ENCODE measurements around the gene PTPRM.

Gene PTPRM

GRCh38 chr18:8319798-8320489 is 752.8 kb downstream of the PTPRM start:
- Histone ChIP-seq H3K4me1 (ENCODE audit: insufficient read depth, insufficient read length) (no peaks in the 10 kb centered on the region), H3K36me3 (ENCODE audit: insufficient read depth, insufficient read length, low read length) (no peaks in the 10 kb centered on the region), H3K9ac (ENCODE audit: insufficient read length, low read depth) (no peak overlapping the region), H3K4me3 (ENCODE audit: insufficient read length, low read depth) (no peak overlapping the region), H3K9me3 (ENCODE audit: insufficient read depth, low read length) (no peaks in the 10 kb centered on the region), H3K27me3 (ENCODE audit: insufficient read depth, insufficient read length) (no peaks in the 10 kb centered on the region)
- no peak for TF ChIP-seq YY1 (IDR thresholded peaks at IDR 0.05; ENCODE audit: insufficient read depth, insufficient read length)
- TF ChIP-seq ZNF274 (IDR thresholded peaks at IDR 0.05; ENCODE audit: low read depth, low read length), result no peak
- TF ChIP-seq SUZ12 (IDR thresholded peaks at IDR 0.05; ENCODE audit: extremely low read depth, insufficient read depth, insufficient read length), result no peak
- no peak for DNase-seq (ENCODE audit: low read depth, low spot score)

GRCh38 chr18:8322486-8322885 is 755.4 kb downstream of the PTPRM start:
- Histone ChIP-seq H3K4me1 (ENCODE audit: insufficient read depth, insufficient read length) (no peaks in the 10 kb centered on the region), H3K9me3 (ENCODE audit: insufficient read depth, low read length) (no peaks in the 10 kb centered on the region), H3K4me3 (ENCODE audit: insufficient read length, low read depth) (no peak overlapping the region), H3K27me3 (ENCODE audit: insufficient read depth, insufficient read length) (no peaks in the 10 kb centered on the region), H3K9ac (ENCODE audit: insufficient read length, low read depth) (no peak overlapping the region), H3K36me3 (ENCODE audit: insufficient read depth, insufficient read length, low read length) (no peaks in the 10 kb centered on the region)
- DNase-seq (ENCODE audit: low read depth, low spot score), result no peak
- TF ChIP-seq SUZ12 (IDR thresholded peaks at IDR 0.05; ENCODE audit: extremely low read depth, insufficient read depth, insufficient read length), result no peak
- TF ChIP-seq ZNF274 (IDR thresholded peaks at IDR 0.05; ENCODE audit: low read depth, low read length), result no peak
- no peak for TF ChIP-seq YY1 (IDR thresholded peaks at IDR 0.05; ENCODE audit: insufficient read depth, insufficient read length)

DNA sequence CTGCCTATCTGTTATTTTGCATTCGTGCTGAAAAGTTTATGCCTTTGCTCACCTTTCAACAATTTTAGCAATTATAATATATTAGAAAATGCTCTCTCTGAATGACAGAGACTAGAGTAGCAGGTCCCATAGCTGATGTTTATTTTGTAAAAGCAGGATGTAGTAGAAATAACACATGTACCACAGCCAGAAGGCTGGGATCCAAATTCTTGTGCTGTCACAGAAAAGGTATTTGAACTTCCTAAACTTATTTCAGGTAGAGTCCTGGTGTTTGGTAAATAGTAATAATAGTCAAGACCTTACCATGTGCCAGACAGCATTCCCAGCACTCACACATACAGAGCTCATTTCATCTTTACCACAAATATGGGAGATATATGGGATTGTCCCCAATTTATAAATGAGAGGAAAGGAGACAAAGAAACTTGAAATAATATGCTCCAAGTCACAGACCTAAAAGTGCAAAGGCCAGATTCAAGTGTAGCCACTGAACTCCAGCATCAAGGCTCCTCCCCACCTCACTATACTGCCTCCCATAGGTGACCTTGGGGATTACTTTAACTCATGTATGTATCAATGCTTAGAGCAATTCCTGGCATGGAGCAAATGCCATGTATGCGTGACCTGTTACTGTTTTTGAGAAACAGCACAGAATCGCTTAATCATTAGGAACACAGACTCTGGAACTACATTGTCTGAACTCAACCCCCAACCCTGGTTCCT is 757.4 kb downstream of the PTPRM start:
- Histone ChIP-seq H3K9ac (ENCODE audit: insufficient read length, low read depth) (no peak overlapping the region), H3K27me3 (ENCODE audit: insufficient read depth, insufficient read length) (no peaks in the 10 kb centered on the region), H3K9me3 (ENCODE audit: insufficient read depth, low read length) (no peaks in the 10 kb centered on the region), H3K36me3 (ENCODE audit: insufficient read depth, insufficient read length, low read length) (no peaks in the 10 kb centered on the region), H3K4me3 (ENCODE audit: insufficient read length, low read depth) (no peak overlapping the region), H3K4me1 (ENCODE audit: insufficient read depth, insufficient read length) (no peaks in the 10 kb centered on the region)
- DNase-seq (ENCODE audit: low read depth, low spot score), result no peak
- no peak for TF ChIP-seq YY1 (IDR thresholded peaks at IDR 0.05; ENCODE audit: insufficient read depth, insufficient read length)
- TF ChIP-seq ZNF274 (IDR thresholded peaks at IDR 0.05; ENCODE audit: low read depth, low read length), result no peak
- no peak for TF ChIP-seq SUZ12 (IDR thresholded peaks at IDR 0.05; ENCODE audit: extremely low read depth, insufficient read depth, insufficient read length)

DNA sequence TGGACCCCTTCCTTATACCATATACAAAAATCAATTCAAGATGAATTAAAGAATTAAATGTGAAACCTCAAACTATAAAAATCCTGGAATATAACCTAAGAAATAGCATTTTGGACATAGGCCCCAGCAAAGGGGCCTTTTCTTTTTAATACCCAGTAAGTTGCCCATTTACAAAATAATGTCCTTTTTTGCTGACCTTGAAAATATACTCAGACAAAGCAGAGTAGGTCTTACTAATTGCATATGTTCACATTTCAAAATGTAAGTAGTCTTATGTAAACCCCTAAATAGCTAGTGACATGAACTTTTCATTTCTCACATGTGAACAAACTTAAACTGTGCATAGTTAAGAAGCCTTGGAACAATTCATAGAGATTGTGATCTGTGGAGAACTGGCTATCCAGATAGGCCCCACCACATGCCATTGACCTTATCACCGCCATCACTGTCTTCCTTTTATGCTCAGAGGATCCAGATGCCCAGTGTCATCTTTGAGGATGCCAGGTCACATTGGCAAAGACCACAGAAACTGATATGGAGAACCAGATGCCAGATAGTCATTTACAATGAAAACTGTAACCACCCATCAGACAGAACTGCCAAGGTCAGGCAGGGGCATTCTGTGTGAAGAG is 759.8 kb downstream of the PTPRM start:
- Histone ChIP-seq H3K4me1 (ENCODE audit: insufficient read depth, insufficient read length) (no peaks in the 10 kb centered on the region), H3K27me3 (ENCODE audit: insufficient read depth, insufficient read length) (no peaks in the 10 kb centered on the region), H3K4me3 (ENCODE audit: insufficient read length, low read depth) (no peak overlapping the region), H3K9ac (ENCODE audit: insufficient read length, low read depth) (no peak overlapping the region), H3K36me3 (ENCODE audit: insufficient read depth, insufficient read length, low read length) (no peaks in the 10 kb centered on the region), H3K9me3 (ENCODE audit: insufficient read depth, low read length) (no peaks in the 10 kb centered on the region)
- no peak for DNase-seq (ENCODE audit: low read depth, low spot score)
- TF ChIP-seq ZNF274 (IDR thresholded peaks at IDR 0.05; ENCODE audit: low read depth, low read length), result no peak
- no peak for TF ChIP-seq SUZ12 (IDR thresholded peaks at IDR 0.05; ENCODE audit: extremely low read depth, insufficient read depth, insufficient read length)
- no peak for TF ChIP-seq YY1 (IDR thresholded peaks at IDR 0.05; ENCODE audit: insufficient read depth, insufficient read length)

DNA sequence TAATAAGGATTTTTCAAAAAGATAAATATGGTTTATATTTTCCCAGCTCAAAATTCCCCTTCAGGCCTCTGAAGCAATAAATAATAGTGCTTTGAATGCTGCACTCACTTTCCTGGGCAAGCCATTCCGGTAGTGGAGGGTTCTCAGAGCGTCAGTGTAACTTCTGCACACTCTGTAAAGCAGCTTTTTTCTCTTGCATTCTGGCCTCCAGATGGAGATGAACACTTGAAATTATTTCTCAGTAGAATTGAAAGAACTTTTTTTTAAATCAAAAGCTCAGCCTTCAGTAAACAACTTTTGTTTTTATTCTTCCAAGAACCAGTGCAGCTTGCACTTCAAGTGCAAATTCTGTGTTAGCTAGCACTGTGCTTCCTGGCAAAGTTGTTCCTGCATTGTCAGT is 761.0 kb downstream of the PTPRM start:
- no peak overlapping the region for H3K4me3 ChIP-seq (ENCODE audit: insufficient read length, low read depth)
- no peak for TF ChIP-seq ZNF274 (IDR thresholded peaks at IDR 0.05; ENCODE audit: low read depth, low read length)
- H3K9me3 ChIP-seq (ENCODE audit: insufficient read depth, low read length), result no peaks in the 10 kb centered on the region
- no peaks in the 10 kb centered on the region for H3K4me1 ChIP-seq (ENCODE audit: insufficient read depth, insufficient read length)
- no peak overlapping the region for H3K9ac ChIP-seq (ENCODE audit: insufficient read length, low read depth)
- no peaks in the 10 kb centered on the region for H3K36me3 ChIP-seq (ENCODE audit: insufficient read depth, insufficient read length, low read length)
- DNase-seq (ENCODE audit: low read depth, low spot score), result no peak
- H3K27me3 ChIP-seq (ENCODE audit: insufficient read depth, insufficient read length), result no peaks in the 10 kb centered on the region

- no peaks in the 10 kb centered on the region for H3K27me3 ChIP-seq (ENCODE audit: insufficient read depth, insufficient read length)
- no peak overlapping the region for H3K9ac ChIP-seq (ENCODE audit: insufficient read length, low read depth)
These were observed 762.2 kb downstream of the PTPRM start for GRCh38 chr18:8329186-8329771.

DNA sequence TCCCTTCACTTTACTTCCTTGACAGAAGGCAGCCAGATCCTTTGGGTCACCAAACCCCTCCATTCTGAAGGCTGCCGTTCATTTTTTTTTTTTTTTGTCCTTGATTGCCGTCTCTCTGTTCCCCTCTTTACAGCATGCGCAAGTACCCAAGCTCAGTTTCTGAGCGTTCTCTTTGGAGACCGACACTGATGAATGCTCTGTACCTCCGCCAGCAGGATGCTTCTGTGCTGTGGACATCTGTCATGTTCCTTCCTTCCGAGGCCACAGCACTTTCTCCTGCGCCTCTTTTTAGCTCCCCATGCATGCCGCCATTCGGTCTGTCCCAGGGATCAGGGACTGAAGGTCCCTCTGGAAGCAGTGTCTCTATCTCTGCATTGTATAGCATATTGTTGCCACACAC is 763.5 kb downstream of the PTPRM start:
- Histone ChIP-seq H3K36me3 (ENCODE audit: insufficient read depth, insufficient read length, low read length) (no peaks in the 10 kb centered on the region), H3K27me3 (ENCODE audit: insufficient read depth, insufficient read length) (no peaks in the 10 kb centered on the region), H3K9me3 (ENCODE audit: insufficient read depth, low read length) (no peaks in the 10 kb centered on the region), H3K4me1 (ENCODE audit: insufficient read depth, insufficient read length) (no peaks in the 10 kb centered on the region), H3K4me3 (ENCODE audit: insufficient read length, low read depth) (no peak overlapping the region), H3K9ac (ENCODE audit: insufficient read length, low read depth) (no peak overlapping the region)
- DNase-seq (ENCODE audit: low read depth, low spot score), result no peak
- TF ChIP-seq SUZ12 (IDR thresholded peaks at IDR 0.05; ENCODE audit: extremely low read depth, insufficient read depth, insufficient read length) (no peak), ZNF274 (IDR thresholded peaks at IDR 0.05; ENCODE audit: low read depth, low read length) (no peak), YY1 (IDR thresholded peaks at IDR 0.05; ENCODE audit: insufficient read depth, insufficient read length) (no peak)

More at GRCh38 chr18:8329186-8329771, 762.2 kb downstream of the PTPRM start:
- Histone ChIP-seq H3K9me3 (ENCODE audit: insufficient read depth, low read length) (no peaks in the 10 kb centered on the region), H3K4me1 (ENCODE audit: insufficient read depth, insufficient read length) (no peaks in the 10 kb centered on the region), H3K36me3 (ENCODE audit: insufficient read depth, insufficient read length, low read length) (no peaks in the 10 kb centered on the region), H3K4me3 (ENCODE audit: insufficient read length, low read depth) (no peak overlapping the region)
- TF ChIP-seq SUZ12 (IDR thresholded peaks at IDR 0.05; ENCODE audit: extremely low read depth, insufficient read depth, insufficient read length) (no peak), YY1 (IDR thresholded peaks at IDR 0.05; ENCODE audit: insufficient read depth, insufficient read length) (no peak), ZNF274 (IDR thresholded peaks at IDR 0.05; ENCODE audit: low read depth, low read length) (no peak)
- DNase-seq (ENCODE audit: low read depth, low spot score), result no peak
